IMR-90 (cell line): Measurements from ENCODE around the gene OGFR. TPM values are rescaled to one million over a fixed set of nuclear protein-coding genes. Genes with fewer than 3 reads are reported as not detected.

Experiments used
- ATAC-seq: fragments of 200-7000 bp; cut with Tn5 transposase; 2 replicates; pipeline ENCODE4 v1.9.1; 2020; ENCODE audit warnings: low read depth, mild to moderate bottlenecking, moderate library complexity
- BruUV-seq: library from RNA; stranded (reverse); fragments of 400-500 nt; replicated peaks from 2 replicates; lab custom pipeline; 2021; lab: Mats Ljungman, UMichigan
- CTCF ChIA-PET: fragments of 300-600 bp; formaldehyde crosslinking; extraction: SDS; loops from one replicate; lab custom pipeline; 2021; ENCODE audit warnings: antibody characterized with exemption; lab: Yijun Ruan, JAX
- POLR2A ChIA-PET: fragments of 300-600 bp; sonication (Branson Sonifier 250); formaldehyde crosslinking; loops from one replicate; lab custom pipeline; 2022; ENCODE audit warnings: antibody characterized with exemption; ENCODE audit not compliant: unreplicated experiment; lab: Charles Lee
- DNase-seq: peaks from one replicate; pipeline ENCODE4 v3.0.0; 2013
- H2AFZ ChIP-seq: replicated peaks from 2 replicates; pipeline ENCODE3; 2013; ENCODE audit warnings: low read length, mild to moderate bottlenecking; ENCODE audit not compliant: poor library complexity
- H2AK5ac ChIP-seq: 2 replicates; pipeline ENCODE4 v1.6.1; 2013; ENCODE audit warnings: low read depth, low read length, inconsistent platforms
- H2AK9ac ChIP-seq: replicated peaks from 2 replicates; pipeline ENCODE3; 2013; ENCODE audit warnings: mild to moderate bottlenecking, low read depth, low read length, moderate library complexity; ENCODE audit not compliant: poor library complexity
- H2BK120ac ChIP-seq: 2 replicates; pipeline ENCODE4 v1.6.1; 2013; ENCODE audit warnings: low read depth, low read length, inconsistent platforms
- H2BK15ac ChIP-seq: 3 replicates; pipeline ENCODE4 v1.6.1; 2013; ENCODE audit warnings: low read depth, low read length, inconsistent platforms
- H2BK20ac ChIP-seq: 2 replicates; pipeline ENCODE4 v1.6.1; 2013; ENCODE audit warnings: low read depth, mild to moderate bottlenecking, inconsistent platforms, low read length, moderate library complexity
- H2BK5ac ChIP-seq: 2 replicates; pipeline ENCODE4 v1.6.1; 2013; ENCODE audit warnings: mild to moderate bottlenecking, low read depth, low read length, inconsistent platforms; ENCODE audit not compliant: poor library complexity, severe bottlenecking
- H3K14ac ChIP-seq: replicated peaks from 2 replicates; pipeline ENCODE4 v1.6.1; 2013; ENCODE audit warnings: low read depth, low read length, inconsistent platforms
- H3K18ac ChIP-seq: 2 replicates; pipeline ENCODE4 v1.6.1; 2013; ENCODE audit warnings: low read depth, low read length, control low read depth
- H3K23ac ChIP-seq: 2 replicates; pipeline ENCODE4 v1.6.1; 2013; ENCODE audit warnings: low read depth, low read length, inconsistent platforms
- H3K27ac ChIP-seq: 2 replicates; pipeline ENCODE4 v1.5.1; 2013; ENCODE audit warnings: mild to moderate bottlenecking, control low read depth, low read length; ENCODE audit not compliant: insufficient read depth
- H3K27me3 ChIP-seq: 2 replicates; pipeline ENCODE4 v1.6.1; 2013; ENCODE audit warnings: low read length; ENCODE audit not compliant: control insufficient read depth, insufficient read depth
- H3K36me3 ChIP-seq: 2 replicates; pipeline ENCODE4 v1.6.1; 2013; ENCODE audit warnings: low read length, mixed read lengths; ENCODE audit not compliant: control insufficient read depth, insufficient read depth
- H3K4ac ChIP-seq: 2 replicates; pipeline ENCODE4 v1.6.1; 2013; ENCODE audit warnings: low read depth, low read length, inconsistent platforms
- H3K4me1 ChIP-seq: 2 replicates; pipeline ENCODE4 v1.6.1; 2013; ENCODE audit warnings: low read length, mixed read lengths; ENCODE audit not compliant: control insufficient read depth, insufficient read depth
- H3K4me2 ChIP-seq: 2 replicates; pipeline ENCODE4 v1.6.1; 2013; ENCODE audit warnings: low read depth, mild to moderate bottlenecking, control low read depth, low read length, moderate library complexity
- H3K4me3 ChIP-seq: 2 replicates; pipeline ENCODE4 v1.5.1; 2013; ENCODE audit warnings: low read depth, mild to moderate bottlenecking, control low read depth, low read length, moderate library complexity; ENCODE audit not compliant: insufficient read depth
- H3K56ac ChIP-seq: 2 replicates; pipeline ENCODE4 v1.6.1; 2013; ENCODE audit warnings: low read length, inconsistent platforms; ENCODE audit not compliant: insufficient read depth; ENCODE audit errors: extremely low read depth
- H3K79me1 ChIP-seq, 2 experiments: 2 replicates each; pipeline ENCODE4 v1.6.1; 2013; ENCODE audit warnings: low read length in 2 of 2, inconsistent platforms in 1 of 2, low read depth in 1 of 2
- H3K9ac ChIP-seq: 2 replicates; pipeline ENCODE4 v1.6.1; 2013; ENCODE audit warnings: low read depth, low read length, control low read depth
- H3K9me1 ChIP-seq: 2 replicates; pipeline ENCODE4 v1.6.1; 2013; ENCODE audit warnings: low read length, inconsistent platforms; ENCODE audit not compliant: insufficient read depth
- H3K9me3 ChIP-seq: 2 replicates; pipeline ENCODE4 v1.6.1; 2013; ENCODE audit warnings: low read length; ENCODE audit not compliant: control insufficient read depth, insufficient read depth
- H4K20me1 ChIP-seq: 2 replicates; pipeline ENCODE4 v1.6.1; 2013; ENCODE audit warnings: low read length, inconsistent platforms; ENCODE audit not compliant: insufficient read depth
- H4K5ac ChIP-seq: 2 replicates; pipeline ENCODE4 v1.6.1; 2013; ENCODE audit warnings: mild to moderate bottlenecking, low read depth, low read length, control low read depth
- H4K8ac ChIP-seq, 2 experiments: 2 replicates each; pipeline ENCODE4 v1.6.1; 2013; ENCODE audit warnings: low read depth in 2 of 2, low read length in 2 of 2, control low read depth in 1 of 2, inconsistent platforms in 1 of 2
- H4K91ac ChIP-seq: 2 replicates; pipeline ENCODE4 v1.6.1; 2013; ENCODE audit warnings: low read depth, low read length, inconsistent platforms; ENCODE audit not compliant: insufficient read depth
- BHLHE40 ChIP-seq: fragments of 150-350 bp; IDR thresholded peaks from 2 replicates; pipeline ENCODE4 v1.6.1; 2016; ENCODE audit warnings: mild to moderate bottlenecking, low read depth, low read length
- CEBPB ChIP-seq: IDR thresholded peaks from 2 replicates; pipeline ENCODE4 v1.6.1; 2012; ENCODE audit warnings: low read depth, low read length, improper control_type of control experiment
- FOS ChIP-seq: fragments of 150-350 bp; IDR thresholded peaks from 2 replicates; pipeline ENCODE4 v1.6.1; 2016; ENCODE audit warnings: low read depth, low read length
- MAZ ChIP-seq: IDR thresholded peaks from 2 replicates; pipeline ENCODE4 v1.6.1; 2012; ENCODE audit warnings: low read depth, mild to moderate bottlenecking, low read length, improper control_type of control experiment, moderate library complexity, borderline replicate concordance
- MXI1 ChIP-seq: IDR thresholded peaks from 2 replicates; pipeline ENCODE4 v1.6.1; 2012; ENCODE audit warnings: low read depth, mild to moderate bottlenecking, low read length, moderate library complexity, borderline replicate concordance
- NFE2L2 ChIP-seq: fragments of 150-350 bp; IDR thresholded peaks from 2 replicates; pipeline ENCODE4 v1.6.1; 2016; ENCODE audit warnings: low read depth, mild to moderate bottlenecking, low read length
- WGBS, 2 experiments: methylation state at CpG; one replicate each; pipeline versions ENCODE4 v1.1.5 to v1.1.7; 2013; ENCODE audit warnings: missing lambda C conversion rate in 2 of 2; ENCODE audit not compliant: insufficient read length in 1 of 2; ENCODE audit errors: extremely low coverage in 2 of 2; 5-methylcytosine and 5-hydroxymethylcytosine counted together
- dilution Hi-C: fragments of 300-500 bp; cut with HindIII; formaldehyde crosslinking; loops from one replicate; pipeline ENCODE4 v1.14.3; 2018; ENCODE audit warnings: low sequenced_read_pairs; ENCODE audit not compliant: unreplicated experiment
- in situ Hi-C: fragments of 300-500 bp; cut with MboI; formaldehyde crosslinking; loops from 3 replicates; pipeline ENCODE4 v1.14.3; 2019; ENCODE audit warnings: low sequenced_read_pairs, inconsistent platforms, mixed read lengths
- intact Hi-C: fragments of 100-400 bp; cut with micrococcal nuclease; formaldehyde crosslinking; loops from 2 replicates; pipeline ENCODE4 v1.10.0; 2022
- polyA plus RNA-seq, 3 experiments: library from polyadenylated mRNA; depleted of rRNA; stranded (reverse); fragments of >200 nt; gene quantifications; 2 replicates each; pipeline ENCODE4 v1.2.3, GENCODE V29; 2012; ENCODE audit warnings: low replicate concordance in 1 of 3
- total RNA-seq: library from RNA; depleted of rRNA; stranded (reverse); fragments of >200 nt; gene quantifications from 2 replicates; pipeline ENCODE4 v1.2.3, GENCODE V29; 2012
- TF ChIP-seq, protein P1 (sequence below): fragments of 150-350 bp; IDR thresholded peaks from 2 replicates; pipeline ENCODE4 v1.6.1; 2017; ENCODE audit warnings: mild to moderate bottlenecking, antibody characterized with exemption, low read length, low read depth
- TF ChIP-seq, protein P2 (sequence below): fragments of 150-350 bp; IDR thresholded peaks from 2 replicates; pipeline ENCODE4 v1.6.1; 2016; ENCODE audit warnings: low read depth, mild to moderate bottlenecking, low read length, moderate library complexity, borderline replicate concordance
- TF ChIP-seq, protein P3 (sequence below): conservative IDR thresholded peaks from 2 replicates; pipeline ENCODE4 v1.5.1; 2012; ENCODE audit warnings: mild to moderate bottlenecking, low read depth, low read length, improper control_type of control experiment

OGFR gene
- total and polyA plus RNA-seq, 2 of the 4 experiments (the other 2 are of a cell fraction), result 22.4 to 30.1 TPM

DNA sequence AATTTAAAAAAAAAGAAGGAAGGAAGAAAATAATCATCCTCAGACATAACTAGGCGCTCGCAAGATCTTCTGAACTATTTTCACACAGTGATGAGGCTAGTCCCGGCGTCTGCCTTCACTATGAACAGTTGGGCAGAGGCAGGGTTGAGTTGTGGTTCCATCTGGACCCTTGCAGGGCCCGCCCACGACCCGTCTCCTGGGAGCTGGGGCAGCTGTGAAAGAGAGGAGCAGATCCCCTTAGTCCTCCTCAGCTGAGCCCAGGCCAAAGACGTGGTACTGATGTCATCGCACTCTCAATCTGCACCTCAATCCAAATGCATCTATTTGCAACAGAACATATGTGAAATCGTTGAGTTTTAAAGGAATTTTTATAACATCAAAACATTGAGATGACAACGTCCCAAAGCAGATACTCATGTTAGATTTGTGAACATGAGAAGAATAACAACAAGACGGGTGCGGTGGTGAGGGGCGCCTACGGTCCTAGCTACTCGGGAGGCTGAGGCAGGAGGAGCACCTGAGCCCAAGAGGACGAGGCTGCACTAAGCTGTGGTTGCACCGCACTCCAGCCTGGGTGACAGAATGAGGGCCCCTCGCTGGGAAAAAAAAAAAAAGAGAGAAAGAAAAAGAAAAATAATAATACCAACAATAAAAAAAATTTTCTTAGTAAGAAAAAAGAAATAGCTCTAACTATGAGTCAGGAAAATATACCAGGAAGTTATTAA is 41.7 kb downstream of the OGFR start:
- DNase-seq, result no peak
- ChIA-PET CTCF (no interaction called here), POLR2A (no interaction called here)
- Histone ChIP-seq H4K8ac (no peak overlapping the region), H3K9me1 (no peaks in the 10 kb centered on the region), H4K20me1 (no peaks in the 10 kb centered on the region; the same call in 1 of the 2 replicates), H3K18ac (no peak overlapping the region), H2AK5ac (no peak overlapping the region), H3K4me1 (0 out of 2 replicates have a peak, but pooled peaks cover 2% of the 10 kb centered on the region), H3K27ac (no peak overlapping the region), H3K4me3 (no peak overlapping the region), H2BK20ac (no peak overlapping the region), H3K23ac (no peak overlapping the region), H3K56ac (no peak overlapping the region), H3K4ac (no peak overlapping the region), H3K4me2 (no peak overlapping the region), H3K14ac (no peak overlapping the region), H3K79me1 (peaks cover 3 to 5% of the 10 kb centered on the region in 2 experiments; a peak in 1 of 4 replicates), H3K9ac (no peak overlapping the region), H4K5ac (no peak overlapping the region), H2BK5ac (no peak overlapping the region), H2BK120ac (no peak overlapping the region), H3K9me3 (no peaks in the 10 kb centered on the region), H4K91ac (no peak overlapping the region), H2AK9ac (no peak overlapping the region), H2BK15ac (no peak overlapping the region), H3K36me3 (peaks cover 7% of the 10 kb centered on the region; the same call in 1 of the 2 replicates), H3K27me3 (no peaks in the 10 kb centered on the region), H2AFZ (no peak overlapping the region)
- TF ChIP-seq, protein P1, sequence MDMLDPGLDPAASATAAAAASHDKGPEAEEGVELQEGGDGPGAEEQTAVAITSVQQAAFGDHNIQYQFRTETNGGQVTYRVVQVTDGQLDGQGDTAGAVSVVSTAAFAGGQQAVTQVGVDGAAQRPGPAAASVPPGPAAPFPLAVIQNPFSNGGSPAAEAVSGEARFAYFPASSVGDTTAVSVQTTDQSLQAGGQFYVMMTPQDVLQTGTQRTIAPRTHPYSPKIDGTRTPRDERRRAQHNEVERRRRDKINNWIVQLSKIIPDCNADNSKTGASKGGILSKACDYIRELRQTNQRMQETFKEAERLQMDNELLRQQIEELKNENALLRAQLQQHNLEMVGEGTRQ, result no peak
- TF ChIP-seq MAZ (no peak), MXI1 (no peak), NFE2L2 (no peak), BHLHE40 (no peak), FOS (no peak), CEBPB (no peak)
- TF ChIP-seq, protein P2, sequence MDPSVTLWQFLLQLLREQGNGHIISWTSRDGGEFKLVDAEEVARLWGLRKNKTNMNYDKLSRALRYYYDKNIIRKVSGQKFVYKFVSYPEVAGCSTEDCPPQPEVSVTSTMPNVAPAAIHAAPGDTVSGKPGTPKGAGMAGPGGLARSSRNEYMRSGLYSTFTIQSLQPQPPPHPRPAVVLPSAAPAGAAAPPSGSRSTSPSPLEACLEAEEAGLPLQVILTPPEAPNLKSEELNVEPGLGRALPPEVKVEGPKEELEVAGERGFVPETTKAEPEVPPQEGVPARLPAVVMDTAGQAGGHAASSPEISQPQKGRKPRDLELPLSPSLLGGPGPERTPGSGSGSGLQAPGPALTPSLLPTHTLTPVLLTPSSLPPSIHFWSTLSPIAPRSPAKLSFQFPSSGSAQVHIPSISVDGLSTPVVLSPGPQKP, result no peak
- TF ChIP-seq, protein P3, sequence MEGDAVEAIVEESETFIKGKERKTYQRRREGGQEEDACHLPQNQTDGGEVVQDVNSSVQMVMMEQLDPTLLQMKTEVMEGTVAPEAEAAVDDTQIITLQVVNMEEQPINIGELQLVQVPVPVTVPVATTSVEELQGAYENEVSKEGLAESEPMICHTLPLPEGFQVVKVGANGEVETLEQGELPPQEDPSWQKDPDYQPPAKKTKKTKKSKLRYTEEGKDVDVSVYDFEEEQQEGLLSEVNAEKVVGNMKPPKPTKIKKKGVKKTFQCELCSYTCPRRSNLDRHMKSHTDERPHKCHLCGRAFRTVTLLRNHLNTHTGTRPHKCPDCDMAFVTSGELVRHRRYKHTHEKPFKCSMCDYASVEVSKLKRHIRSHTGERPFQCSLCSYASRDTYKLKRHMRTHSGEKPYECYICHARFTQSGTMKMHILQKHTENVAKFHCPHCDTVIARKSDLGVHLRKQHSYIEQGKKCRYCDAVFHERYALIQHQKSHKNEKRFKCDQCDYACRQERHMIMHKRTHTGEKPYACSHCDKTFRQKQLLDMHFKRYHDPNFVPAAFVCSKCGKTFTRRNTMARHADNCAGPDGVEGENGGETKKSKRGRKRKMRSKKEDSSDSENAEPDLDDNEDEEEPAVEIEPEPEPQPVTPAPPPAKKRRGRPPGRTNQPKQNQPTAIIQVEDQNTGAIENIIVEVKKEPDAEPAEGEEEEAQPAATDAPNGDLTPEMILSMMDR, result no peak
- in situ Hi-C loops, result no loop called here
- BruUV-seq, result no TSS peak
- dilution Hi-C loops, result no loop called here
- ATAC-seq, result no peak
- intact Hi-C loops, result no loop called here
- WGBS, 2 experiments, result 100% methylated on average over 4 of the region's 19 CpGs; no CpG with 5 or more reads in 1 of the 2 experiments
